Pancreas (tissue), 10 donors: ENCODE measurements around the gene SLIT1. TPM values are rescaled to one million over a fixed set of nuclear protein-coding genes. Genes with fewer than 3 reads are reported as not detected.

Experiments used
- ATAC-seq, 4 donors: fragments of 200-7000 bp; cut with Tn5 transposase; one replicate each; pipeline versions ENCODE4 v1.8.0 to v1.9.1; 2020; ENCODE audit warnings: mild to moderate bottlenecking in 4 of 4, moderate library complexity in 4 of 4
- DNase-seq, 6 donors: peaks; one replicate each; pipeline ENCODE4 v3.0.0-alpha.2; 2020
- FAIRE-seq: peaks from 2 replicates; lab custom pipeline; 2012; peaks lifted over from hg19 to GRCh38; lab: Jason Lieb, UNC
- H3K27ac ChIP-seq, 4 donors: fragments of 200-600 bp; sonication (generic); 1 replicate in 3 of 4; 2 replicates in 1 of 4; pipeline versions ENCODE4 v1.5.0 to v1.8.0; 2020
- H3K27me3 ChIP-seq, 4 donors: fragments of 200-600 bp; one replicate each; pipeline ENCODE4 v1.8.0; 2021
- H3K36me3 ChIP-seq, 3 donors: fragments of 200-600 bp; sonication (generic) in 1 of 3; one replicate each; pipeline versions ENCODE4 v1.5.0 to v1.8.0; 2020 to 2021
- H3K4me1 ChIP-seq, 3 donors: fragments of 200-600 bp; one replicate each; pipeline ENCODE4 v1.8.0; 2021
- H3K4me3 ChIP-seq, 4 donors: fragments of 200-600 bp; sonication (generic) in 2 of 4; one replicate each; pipeline versions ENCODE4 v1.5.0 to v1.8.0; 2020 to 2021
- H3K9me3 ChIP-seq, 4 donors: fragments of 200-600 bp; one replicate each; pipeline ENCODE4 v1.8.0; 2021
- WGBS, 2 donors: extraction: QIAGEN DNeasy Blood & Tissue Kit; methylation state at CpG; one replicate each; pipeline ENCODE4 v1.1.7; 2013; 5-methylcytosine and 5-hydroxymethylcytosine counted together
- intact Hi-C, 3 donors: fragments of 100-400 bp; cut with DNase I; formaldehyde crosslinking; loops; one replicate each; pipeline versions ENCODE4 v1.11.1 to v1.14.2; 2022
- polyA plus RNA-seq, 2 donors: library from polyadenylated mRNA; stranded (reverse); fragments of 200-250 nt; gene quantifications; one replicate each; pipeline ENCODE4 v1.2.3, GENCODE V29; 2013
- total RNA-seq, 6 donors: library from RNA; stranded (reverse); fragmentation: NEBNext Ultra II Directional in 4 of 6; extraction: Animal tissue kit (Norgen Biotek cat#: 25700) in 4 of 6; gene quantifications; one replicate each; pipeline versions ENCODE4 v1.2.1 to v1.2.4, GENCODE V29; 2021 to 2023
- TF ChIP-seq, protein P1 (sequence below), 4 donors: fragments of 200-600 bp; sonication (generic) in 3 of 4; IDR thresholded peaks; one replicate each; pipeline versions ENCODE4 v1.5.0 to v1.8.0; 2021; ENCODE audit warnings: antibody characterized with exemption in 4 of 4
- donor health status: healthy with polysubstance abuse.
- donor health status: DM: no; HTN: no; CAD: no; lungs with moderate emphysema.
- donor health status: DM: no; HTN: no; CAD: no.
- donor health status: control.
- donor health status: control.
- donor health status: Bipolar disorder and iron deficiency.
- donor health status: DM: yes; HTN: yes; CAD: no.
- donor health status: DM: no; HTN: no; CAD: no.
- donor health status: DM: no; HTN: no; CAD: no.
- donor health status: DM: yes; HTN: yes; CAD: no.

SLIT1 gene
- total and polyA plus RNA-seq, 8 donors, result 0.23 to 2.8 (median 0.89) TPM

DNA sequence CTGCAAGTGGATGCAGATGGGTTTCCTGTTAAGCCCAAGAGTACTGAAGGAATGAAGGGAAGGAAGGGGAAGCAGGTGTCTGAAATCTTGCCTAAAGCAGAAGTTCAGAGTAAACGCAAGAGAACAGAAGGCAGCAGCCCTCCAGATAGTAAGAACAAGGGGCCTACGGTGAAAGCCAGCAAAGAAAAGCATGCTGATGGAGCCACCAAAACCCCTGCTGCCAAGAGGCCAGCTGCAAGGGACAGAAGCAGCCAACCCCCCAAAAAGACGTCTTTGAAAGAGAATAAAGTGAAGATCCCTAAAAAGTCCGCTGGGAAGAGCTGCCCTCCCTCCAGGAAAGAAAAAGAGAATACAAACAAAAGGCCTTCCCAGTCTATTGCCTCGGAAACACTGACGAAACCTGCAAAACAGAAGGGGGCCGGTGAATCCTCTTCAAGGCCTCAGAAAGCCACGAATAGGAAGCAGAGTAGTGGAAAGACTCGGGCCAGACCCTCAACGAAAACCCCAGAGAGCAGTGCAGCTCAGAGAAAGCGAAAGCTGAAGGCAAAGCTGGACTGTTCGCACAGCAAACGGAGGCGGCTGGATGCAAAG lies 201.1 kb downstream of the SLIT1 start:
- H3K4me1 ChIP-seq, result no peaks in the 10 kb centered on the region
- ATAC-seq (no peak), FAIRE-seq (no peak), DNase-seq (no peak)
- no peaks in the 10 kb centered on the region for H3K9me3 ChIP-seq
- no peaks in the 10 kb centered on the region for H3K27me3 ChIP-seq
- WGBS, 2 donors, result 87 to 88% methylated on average over 14 of the region's 14 CpGs
- peaks cover 0 to 14% (median 0%) of the 10 kb centered on the region in 3 donors for H3K36me3 ChIP-seq
- intact Hi-C loops, result no loop called here
- H3K4me3 ChIP-seq, result no peak overlapping the region
- TF ChIP-seq, protein P1, sequence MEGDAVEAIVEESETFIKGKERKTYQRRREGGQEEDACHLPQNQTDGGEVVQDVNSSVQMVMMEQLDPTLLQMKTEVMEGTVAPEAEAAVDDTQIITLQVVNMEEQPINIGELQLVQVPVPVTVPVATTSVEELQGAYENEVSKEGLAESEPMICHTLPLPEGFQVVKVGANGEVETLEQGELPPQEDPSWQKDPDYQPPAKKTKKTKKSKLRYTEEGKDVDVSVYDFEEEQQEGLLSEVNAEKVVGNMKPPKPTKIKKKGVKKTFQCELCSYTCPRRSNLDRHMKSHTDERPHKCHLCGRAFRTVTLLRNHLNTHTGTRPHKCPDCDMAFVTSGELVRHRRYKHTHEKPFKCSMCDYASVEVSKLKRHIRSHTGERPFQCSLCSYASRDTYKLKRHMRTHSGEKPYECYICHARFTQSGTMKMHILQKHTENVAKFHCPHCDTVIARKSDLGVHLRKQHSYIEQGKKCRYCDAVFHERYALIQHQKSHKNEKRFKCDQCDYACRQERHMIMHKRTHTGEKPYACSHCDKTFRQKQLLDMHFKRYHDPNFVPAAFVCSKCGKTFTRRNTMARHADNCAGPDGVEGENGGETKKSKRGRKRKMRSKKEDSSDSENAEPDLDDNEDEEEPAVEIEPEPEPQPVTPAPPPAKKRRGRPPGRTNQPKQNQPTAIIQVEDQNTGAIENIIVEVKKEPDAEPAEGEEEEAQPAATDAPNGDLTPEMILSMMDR (IDR thresholded peaks at IDR 0.05), result no peak
- no peak overlapping the region for H3K27ac ChIP-seq

DNA sequence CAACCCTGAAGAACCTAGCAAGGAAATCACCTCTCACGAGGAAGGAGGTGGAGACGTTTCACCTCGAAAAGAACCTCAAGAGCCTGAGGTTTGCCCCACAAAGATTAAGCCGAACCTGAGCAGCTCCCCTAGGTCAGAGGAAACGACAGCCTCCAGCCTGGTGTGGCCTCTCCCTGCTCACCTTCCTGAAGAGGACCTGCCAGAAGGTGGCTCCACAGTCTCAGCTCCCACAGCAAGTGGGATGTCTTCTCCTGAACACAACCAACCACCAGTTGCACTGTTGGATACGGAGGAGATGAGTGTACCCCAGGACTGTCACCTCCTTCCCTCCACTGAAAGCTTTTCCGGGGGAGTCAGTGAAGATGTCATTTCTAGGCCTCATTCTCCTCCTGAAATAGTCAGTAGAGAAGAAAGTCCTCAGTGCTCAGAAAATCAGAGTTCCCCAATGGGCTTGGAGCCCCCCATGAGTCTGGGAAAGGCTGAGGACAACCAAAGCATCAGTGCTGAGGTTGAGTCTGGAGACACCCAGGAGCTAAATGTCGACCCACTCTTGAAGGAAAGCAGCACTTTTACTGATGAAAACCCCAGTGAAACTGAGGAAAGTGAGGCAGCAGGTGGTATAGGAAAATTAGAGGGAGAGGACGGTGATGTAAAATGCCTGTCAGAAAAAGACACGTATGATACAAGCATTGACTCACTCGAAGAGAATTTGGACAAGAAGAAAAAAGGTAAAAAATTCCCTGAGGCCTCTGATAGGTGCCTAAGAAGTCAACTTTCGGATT lies 203.4 kb downstream of the SLIT1 start:
- no peak for ATAC-seq
- Histone ChIP-seq H3K4me3 (no peak overlapping the region), H3K4me1 (no peaks in the 10 kb centered on the region), H3K27ac (no peak overlapping the region), H3K36me3 (peaks cover 0 to 14% (median 0%) of the 10 kb centered on the region in 3 donors), H3K27me3 (no peaks in the 10 kb centered on the region), H3K9me3 (no peaks in the 10 kb centered on the region)
- DNase-seq, result no peak
- 93 to 95% methylated on average over 12 of the region's 12 CpGs for WGBS, 2 donors
- intact Hi-C loops, result no loop called here
- FAIRE-seq, result no peak
- TF ChIP-seq, protein P1 (IDR thresholded peaks at IDR 0.05), result no peak

DNA sequence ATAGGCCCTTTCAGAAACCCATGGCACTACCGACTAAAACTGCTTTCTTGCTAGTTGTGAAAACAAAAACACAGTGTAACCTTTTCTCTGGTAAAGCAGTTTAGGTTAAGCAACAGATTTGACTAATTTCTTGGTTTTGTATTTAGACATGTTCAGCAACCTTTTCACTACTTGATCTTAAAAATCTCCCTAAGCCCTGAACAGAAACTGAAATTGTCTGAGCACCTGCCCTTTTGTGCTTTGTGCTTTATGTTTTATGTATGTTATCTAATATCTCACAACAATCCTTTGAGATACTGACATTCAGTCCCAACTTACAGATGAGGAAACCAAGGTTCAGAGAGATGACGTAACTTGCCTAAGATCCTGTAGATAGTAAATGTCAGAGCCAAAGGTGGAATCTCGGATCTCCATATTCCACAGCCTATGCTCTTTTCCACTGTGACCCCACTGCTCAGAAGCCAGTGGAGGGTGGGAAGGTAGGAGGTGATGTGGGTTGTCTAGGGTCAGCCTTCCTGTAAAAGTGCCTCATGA lies 207.1 kb downstream of the SLIT1 start:
- intact Hi-C loops, result no loop called here
- Histone ChIP-seq H3K4me1 (peaks cover 0 to 7% (median 0%) of the 10 kb centered on the region in 3 donors), H3K27me3 (no peaks in the 10 kb centered on the region), H3K9me3 (no peaks in the 10 kb centered on the region), H3K36me3 (peaks cover 0 to 14% (median 0%) of the 10 kb centered on the region in 3 donors), H3K27ac (no peak overlapping the region), H3K4me3 (no peak overlapping the region)
- 91 to 95% methylated on average over 3 of the region's 3 CpGs for WGBS, 2 donors
- DNase-seq, result no peak
- TF ChIP-seq, protein P1 (IDR thresholded peaks at IDR 0.05), result no peak
- FAIRE-seq, result no peak
- no peak for ATAC-seq

DNA sequence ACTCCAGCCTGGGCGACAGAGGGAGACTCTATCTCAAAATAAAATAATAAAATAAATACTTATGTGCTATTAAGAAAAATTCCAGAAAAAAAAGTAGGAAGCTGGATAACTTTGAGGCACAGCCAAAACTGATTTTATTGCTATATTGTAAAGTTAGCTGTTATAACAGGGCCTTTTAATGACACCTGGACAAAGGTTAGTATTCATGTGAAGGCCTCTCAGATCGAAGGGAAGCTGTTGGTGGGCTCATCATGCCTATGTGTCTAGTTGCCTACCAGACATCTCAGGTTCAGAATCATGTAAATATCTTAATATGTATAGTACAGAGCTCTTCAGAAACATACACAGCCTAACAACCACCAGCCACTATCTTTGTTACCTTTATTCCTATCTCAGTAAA lies 210.6 kb downstream of the SLIT1 start:
- WGBS, 2 donors, result 82 to 88% methylated on average over 2 of the region's 2 CpGs
- TF ChIP-seq, protein P1 (IDR thresholded peaks at IDR 0.05), result no peak
- intact Hi-C loops, result no loop called here
- Histone ChIP-seq H3K4me1 (peaks cover 0 to 12% (median 0%) of the 10 kb centered on the region in 3 donors), H3K27ac (no peak overlapping the region), H3K36me3 (no peaks in the 10 kb centered on the region), H3K9me3 (no peaks in the 10 kb centered on the region), H3K4me3 (no peak overlapping the region), H3K27me3 (no peaks in the 10 kb centered on the region)
- ATAC-seq (no peak), FAIRE-seq (no peak), DNase-seq (no peak)
